GM18909 (cell line): Measurements from ENCODE around the gene SMPD3.

Experiments used
- ATAC-seq: cut with Tn5 transposase; IDR thresholded peaks from one replicate; pipeline ENCODE4 v1.9.1; 2021; ENCODE audit warnings: mild to moderate bottlenecking; ENCODE audit not compliant: unreplicated experiment, poor library complexity

The SMPD3 gene

GRCh38 chr16:68310437-68310773, 137.9 kb downstream of the SMPD3 start:
- ATAC-seq: no peak

- no peak for ATAC-seq
These were observed 138.5 kb downstream of the SMPD3 start for GRCh38 chr16:68309799-68310198.
